ENCODE data around the gene FLCN.
A peak's percentile ranks its signal among the peaks of the same experiment; 100 is the strongest.
"Not testable (repeated sequence)": the region's sequence is repeated elsewhere in the genome, so short reads cannot be mapped to it uniquely, and the experiment has no call there.

Gene FLCN

DNA sequence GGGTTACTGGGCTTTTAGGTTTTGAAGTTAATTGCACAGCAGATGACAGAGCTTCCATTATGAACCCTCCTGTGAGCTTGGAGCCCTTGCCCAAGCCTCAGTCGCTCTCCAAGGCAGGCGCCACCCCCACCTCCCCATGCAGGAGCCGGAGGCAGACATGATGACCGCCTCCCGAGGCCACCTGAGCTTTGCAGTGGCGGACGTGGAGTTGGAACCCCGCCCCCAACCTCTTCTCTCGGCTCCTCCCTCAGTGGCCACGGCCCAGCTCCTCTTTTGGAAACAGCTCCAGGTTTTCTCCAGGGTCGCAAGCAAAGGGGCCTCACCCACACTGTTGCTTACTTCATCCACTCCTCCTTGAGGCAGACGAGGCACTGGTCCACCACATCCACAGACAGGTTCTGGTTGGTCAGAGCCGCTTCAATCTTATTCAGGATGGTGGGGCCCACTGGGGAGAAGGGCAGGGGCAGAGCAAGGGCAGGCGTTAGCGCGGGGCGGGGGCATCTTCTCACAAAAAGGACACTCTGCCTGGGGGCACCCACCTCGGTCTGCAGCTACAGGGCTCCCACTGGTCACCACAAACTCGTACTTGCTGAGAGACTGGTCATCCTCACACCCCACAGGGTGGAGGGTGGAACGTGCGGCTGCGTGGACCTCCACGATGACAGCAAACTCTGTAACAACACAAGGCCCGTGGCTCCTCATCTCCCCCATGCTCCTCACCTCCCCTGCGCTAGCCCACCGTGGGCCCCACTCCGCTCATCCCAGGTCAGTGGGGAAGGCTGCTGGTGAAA lies 22.1 kb downstream of the FLCN start:
- no peak for DNase-seq

DNA sequence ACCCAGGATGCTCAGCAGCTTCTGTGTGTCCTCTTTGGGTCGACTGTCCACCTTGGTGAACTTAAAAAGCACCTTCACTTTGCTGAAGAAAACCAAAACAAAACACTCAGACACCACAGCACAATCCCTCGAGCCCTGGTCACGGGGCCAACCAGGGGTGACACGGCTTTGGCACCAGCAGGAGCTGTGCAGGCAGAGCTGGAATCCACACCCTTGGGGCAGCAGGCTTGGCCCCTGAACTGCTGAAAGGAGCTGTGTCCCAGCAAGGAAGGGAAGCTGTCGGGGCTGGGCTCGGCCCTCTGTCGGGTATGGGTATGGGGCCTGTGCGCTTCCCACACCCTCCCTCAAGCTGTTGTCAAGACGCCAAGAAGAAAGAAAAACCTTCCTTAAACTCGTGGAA lies 23.2 kb downstream of the FLCN start:
- no peak for DNase-seq

GRCh38 chr17:17207998-17208397 lies 29.0 kb downstream of the FLCN start:
- no peak for DNase-seq

- peak in 1 of 51 donors; percentile 60 for DNase-seq
Observed at GRCh38 chr17:17206913-17207335, 30.0 kb downstream of the FLCN start.

DNA sequence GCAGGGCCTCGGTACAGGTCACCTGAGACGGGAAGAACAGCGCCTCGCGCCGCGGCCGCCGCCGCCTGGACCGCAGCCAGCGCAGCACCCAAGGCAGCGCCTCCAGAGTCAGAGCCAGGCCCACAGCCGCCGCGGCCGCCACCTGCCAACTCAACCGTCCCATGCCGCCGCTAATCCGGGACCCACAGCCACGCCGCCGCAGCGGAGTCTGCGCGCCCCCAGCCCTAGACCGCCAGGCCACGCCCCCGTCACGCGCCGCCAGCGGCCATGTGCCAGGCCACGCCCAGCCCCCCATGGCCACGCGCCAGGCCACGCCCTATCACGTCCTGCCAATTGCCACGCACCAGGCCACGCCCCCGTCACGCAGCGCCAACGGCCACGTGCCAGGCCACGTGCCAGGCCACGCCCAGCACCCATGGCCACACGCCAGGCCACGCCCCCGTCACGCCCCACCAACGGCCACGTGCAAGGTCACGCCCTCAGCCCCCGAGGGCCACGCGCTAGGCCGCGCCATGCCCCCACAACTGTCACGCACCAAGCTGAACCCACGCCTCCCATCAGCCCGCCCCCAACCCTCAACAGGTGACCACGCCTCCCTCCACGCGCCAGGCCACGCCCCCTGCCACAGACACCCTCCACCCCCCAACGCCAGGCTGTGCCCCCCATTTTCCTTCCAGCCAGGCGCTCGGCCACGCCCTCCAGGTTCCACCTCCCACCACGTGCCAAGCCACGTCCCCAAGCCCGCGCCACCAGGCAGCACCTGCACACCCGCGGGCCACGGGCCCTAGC lies 30.6 kb downstream of the FLCN start, which contains the start of gene PLD6:
Gene PLD6 (minus strand): TSS at position 210 of the 789 bp plus-strand sequence. CDS start 47 bp downstream, at position 163.
- peak in 42 of 51 donors; percentile 19 to 92 (median 61) for DNase-seq

DNA sequence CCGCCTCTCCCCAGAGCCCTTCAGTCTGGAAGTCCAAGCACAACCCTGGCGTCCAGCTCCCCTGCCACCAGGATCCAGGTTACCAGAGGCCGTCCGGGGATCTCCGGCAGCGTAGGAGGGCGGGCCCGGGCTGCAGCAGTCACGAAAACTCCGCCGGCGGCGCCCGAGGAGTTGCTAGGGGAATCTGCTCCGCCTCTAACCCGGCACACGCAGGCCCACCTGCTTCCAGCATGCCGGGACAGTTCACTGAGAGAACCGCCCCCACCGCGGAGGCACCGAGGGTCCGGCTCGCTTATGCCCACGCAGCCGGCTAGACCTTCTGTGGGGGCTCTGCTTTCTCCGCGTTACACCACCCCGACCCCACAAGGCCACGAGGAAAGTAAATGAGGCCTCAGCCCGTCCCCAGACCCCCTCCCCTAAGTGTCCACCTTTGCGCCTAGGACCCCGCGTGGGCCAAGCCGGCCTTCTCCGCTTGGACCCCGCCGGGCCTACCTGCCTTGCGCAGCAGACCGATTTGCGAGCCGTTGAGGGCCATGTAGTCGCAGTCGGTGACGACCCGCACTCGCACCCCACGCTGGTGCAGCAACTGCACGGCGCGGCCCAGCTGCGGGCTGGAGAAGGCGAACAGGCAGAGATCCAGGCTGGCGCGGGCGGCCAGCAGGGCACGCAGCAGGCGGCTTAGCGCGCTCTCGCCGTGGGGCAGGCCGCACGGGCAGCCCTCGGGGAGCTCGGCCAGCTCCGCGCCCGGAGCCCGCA lies 31.4 kb downstream of the FLCN start:
- DNase-seq, result peak in 16 of 51 donors; percentile 21 to 64 (median 36)

- DNase-seq, result no peak
Observed at GRCh38 chr17:17204635-17205231, 32.2 kb downstream of the FLCN start.

DNA sequence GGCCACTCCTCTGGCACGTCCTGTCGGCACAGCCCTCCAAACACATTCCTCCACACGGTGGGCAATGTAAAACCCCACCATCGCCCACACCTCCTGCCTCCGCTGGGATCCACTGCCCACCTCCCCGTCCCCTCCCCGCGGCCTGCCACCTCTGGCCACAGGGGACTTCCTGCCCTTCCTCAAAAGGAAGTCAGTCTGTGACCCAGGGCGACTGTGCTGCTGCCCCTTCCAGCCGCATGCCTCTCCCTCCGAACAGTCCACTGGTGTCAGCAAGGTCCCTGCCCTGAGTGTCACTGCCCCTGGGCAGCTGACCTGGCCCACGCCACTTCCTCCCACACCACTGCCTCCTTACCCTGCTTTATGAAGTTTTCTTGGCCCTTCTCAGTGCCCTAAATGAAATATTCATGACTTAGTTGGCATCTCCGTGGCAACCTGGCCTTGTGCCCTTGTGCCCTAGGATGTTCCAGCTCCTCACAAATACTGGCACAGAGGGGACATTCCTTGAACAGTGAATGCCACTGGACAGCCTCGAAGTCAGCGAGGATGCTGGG lies 32.9 kb downstream of the FLCN start:
- peak in 39 of 51 donors; percentile 10 to 79 (median 50) for DNase-seq

DNA sequence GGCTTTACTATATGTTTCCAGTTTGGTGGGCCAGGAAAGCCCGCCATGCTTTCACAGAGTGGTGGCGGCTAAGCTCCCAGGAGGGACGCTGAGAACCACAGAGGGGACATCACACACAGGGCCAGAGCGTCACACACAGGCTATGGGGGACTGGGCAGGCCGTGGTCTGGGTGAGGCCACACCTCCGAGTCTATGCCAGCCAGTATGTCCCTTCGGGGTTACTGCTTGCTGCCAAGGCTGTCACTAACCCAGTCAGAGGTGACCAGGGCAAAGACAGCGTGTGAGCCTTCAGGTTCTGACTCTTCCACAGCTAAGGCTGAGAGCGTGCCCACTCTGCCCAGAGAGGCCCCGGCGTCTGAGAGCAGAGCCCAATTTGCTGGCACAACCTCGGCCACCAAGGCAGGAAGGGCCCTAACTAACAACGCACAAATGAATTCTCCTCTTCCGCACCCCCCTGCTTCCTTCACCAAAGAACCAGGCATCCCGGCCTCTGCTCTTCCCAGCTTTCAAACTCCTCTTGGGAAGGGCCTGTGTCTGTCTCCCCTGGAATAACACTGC lies 33.7 kb downstream of the FLCN start:
- DNase-seq, result no peak

DNA sequence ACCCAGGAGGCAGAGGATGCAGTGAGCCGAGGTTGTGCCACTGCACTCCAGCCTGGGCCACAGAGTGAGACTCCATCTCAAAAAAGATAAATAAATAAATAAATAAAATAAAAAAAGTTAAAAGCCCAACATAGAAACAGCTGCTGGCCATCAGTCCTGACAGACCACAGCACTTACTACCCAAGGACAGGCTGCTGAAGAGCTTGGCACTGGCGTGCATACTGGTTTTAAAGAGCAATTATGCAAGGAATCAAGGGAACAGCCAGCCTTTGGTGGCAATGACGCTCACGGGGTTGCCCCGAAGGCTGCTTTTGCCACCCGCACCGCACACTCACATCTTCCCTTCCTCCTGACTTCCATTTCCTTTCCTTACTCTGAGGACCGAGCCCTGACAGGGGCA lies 35.1 kb downstream of the FLCN start:
- peak in 1 of 51 donors; percentile 9 for DNase-seq

- no peak for DNase-seq
Observed at GRCh38 chr17:17201271-17201670, 35.7 kb downstream of the FLCN start.

DNA sequence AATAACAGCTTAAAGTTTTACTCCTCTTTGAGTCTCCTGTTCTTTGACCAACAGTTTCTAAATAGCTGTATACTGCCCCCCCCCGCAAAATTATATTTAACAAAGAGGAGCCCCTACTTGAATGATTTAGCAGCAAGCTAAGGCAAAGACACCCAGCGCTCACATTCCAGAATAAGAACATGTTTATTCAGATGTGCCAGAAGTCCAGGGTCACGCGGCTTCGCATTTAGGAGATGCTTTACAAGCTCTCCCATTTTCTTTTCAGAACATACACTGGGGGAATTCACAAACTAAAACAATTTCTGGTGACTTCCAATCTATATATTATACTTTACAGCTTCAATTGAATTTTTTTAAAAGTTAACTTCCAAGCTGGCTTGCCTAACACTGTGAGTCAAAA lies 36.1 kb downstream of the FLCN start:
- DNase-seq, result no peak

DNA sequence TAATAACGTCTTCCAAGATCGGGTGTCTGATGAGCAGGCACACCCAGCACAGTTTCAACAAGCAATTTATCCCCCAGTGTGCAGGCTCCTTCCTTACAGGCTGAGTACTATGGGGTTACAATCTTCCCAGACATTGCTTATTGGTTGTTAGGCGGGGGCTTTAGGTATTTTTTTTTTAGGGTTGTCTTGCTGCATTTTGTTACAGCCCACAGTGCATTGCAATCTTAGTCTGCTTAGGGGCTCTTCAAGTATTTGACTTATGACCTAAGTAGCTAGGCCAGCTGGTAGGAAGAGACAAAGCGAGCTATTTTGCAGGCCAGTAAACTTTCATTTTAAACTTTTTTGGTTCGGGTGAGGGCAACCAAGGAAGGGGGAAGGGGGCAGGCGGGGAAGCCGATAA lies 36.7 kb downstream of the FLCN start:
- no peak for DNase-seq

GRCh38 chr17:17198281-17198680 lies 38.7 kb downstream of the FLCN start:
- DNase-seq, result no peak

DNA sequence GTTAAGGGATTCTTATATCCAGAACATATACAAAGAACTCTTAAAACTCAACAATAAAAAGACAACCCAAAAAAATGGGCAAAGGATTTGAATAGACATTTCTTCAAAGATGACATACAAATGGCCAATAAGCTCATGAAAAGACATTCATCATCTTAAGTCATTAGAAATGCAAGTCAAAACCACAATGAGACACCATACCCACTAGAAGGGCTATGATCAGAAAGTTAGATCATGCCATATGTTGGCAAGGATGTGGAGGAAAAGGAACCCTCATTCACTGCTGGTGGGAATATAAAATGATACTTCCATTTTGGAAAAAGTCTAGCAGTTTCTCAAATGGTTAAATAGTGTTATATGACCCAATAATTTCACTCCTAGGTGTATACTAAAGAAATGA lies 40.2 kb downstream of the FLCN start:
- no peak for DNase-seq

DNA sequence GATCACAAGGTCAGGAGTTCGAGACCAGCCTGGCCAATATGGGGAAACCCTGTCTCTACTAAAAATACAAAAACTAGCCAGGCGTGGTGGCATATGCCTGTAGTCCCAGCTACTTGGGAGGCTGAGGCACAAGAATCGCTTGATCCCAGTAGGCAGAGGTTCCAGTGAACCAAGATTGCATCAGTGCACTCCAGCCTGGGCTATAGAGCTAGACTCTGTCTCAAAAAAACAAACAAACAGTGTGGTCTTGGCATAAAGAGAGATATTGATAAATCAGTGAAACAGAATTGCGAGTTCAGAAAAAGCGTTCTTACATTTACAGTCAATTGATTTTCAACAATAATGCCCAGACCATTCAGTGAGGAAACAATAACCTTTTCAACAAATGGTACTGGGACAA lies 41.5 kb downstream of the FLCN start:
- not testable (repeated sequence) for DNase-seq

DNA sequence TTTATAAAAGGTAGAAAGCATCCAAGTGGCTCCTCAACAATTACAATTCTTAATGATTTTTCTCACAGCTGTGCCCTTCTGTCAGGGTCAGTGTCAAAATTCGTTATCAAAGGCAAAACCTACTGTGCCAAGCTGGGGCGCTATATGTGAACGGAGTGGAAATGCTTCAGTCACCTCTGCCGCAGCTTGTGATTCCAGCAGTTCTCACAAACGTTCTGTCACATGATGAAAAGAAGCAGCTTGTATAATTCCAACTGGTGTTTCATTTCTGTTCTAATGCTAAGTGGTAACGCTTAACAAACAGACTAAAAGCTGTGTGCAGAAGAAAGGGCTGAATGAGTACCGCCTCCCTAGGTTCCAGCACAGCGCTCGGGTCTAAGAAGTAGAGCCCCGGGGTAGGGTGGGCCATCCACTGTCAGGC lies 45.0 kb downstream of the FLCN start:
- DNase-seq, result peak in 2 of 51 donors; percentile 10 to 31

GRCh38 chr17:17191346-17191792 lies 45.6 kb downstream of the FLCN start:
- DNase-seq, result no peak

DNA sequence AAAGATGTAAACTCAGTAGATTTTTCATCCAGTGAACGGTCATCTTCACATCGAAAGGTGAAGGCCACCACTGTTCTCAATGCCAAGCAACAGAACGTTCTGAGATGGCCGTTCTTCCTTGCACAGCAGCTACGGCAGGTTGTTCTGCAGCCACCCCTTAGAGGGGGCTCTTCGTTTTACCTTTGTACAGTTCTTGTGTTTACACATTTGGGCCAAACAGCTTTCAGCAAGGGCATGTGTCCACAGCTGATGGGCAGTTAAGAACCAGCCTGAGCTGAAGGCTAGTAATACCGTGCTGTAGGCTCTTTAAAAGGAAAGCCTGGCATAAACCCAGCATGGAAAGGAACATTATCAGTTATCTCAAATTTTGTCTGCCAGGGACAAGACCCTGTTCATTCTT lies 46.8 kb downstream of the FLCN start:
- DNase-seq, result no peak

DNA sequence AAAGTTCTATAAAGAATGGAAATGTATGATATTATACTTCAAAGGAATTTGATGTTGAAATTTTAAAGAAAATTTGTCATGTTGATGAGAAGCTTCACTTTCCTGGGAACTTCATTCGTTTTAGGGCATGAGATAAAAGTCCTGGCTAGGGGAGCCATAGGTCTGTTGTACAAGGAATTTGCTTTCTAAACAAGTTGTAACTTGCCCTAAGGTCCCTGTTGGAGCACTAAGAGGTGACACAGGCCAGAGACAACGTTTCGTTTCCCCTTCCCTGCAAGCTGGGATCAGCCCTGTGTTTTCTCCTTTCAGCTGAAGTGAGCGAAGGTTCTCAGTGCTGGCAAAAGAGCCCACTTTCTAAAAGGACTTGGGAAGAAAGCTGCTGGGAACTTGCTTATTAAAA lies 47.4 kb downstream of the FLCN start:
- DNase-seq, result no peak

- DNase-seq, result no peak
Observed at GRCh38 chr17:17188586-17188985, 48.4 kb downstream of the FLCN start.

Measured in hypothalamus (tissue), 51 donors.